HCT116 (cell line): ENCODE data around the gene MED26. TPM values are rescaled to one million over a fixed set of nuclear protein-coding genes. Genes with fewer than 3 reads are reported as not detected.

ENCODE experiments used
- ATAC-seq: fragments of 200-7000 bp; cut with Tn5 transposase; 2 replicates; pipeline ENCODE4 v1.9.1; 2020; ENCODE audit warnings: mild to moderate bottlenecking, moderate library complexity
- BruUV-seq: library from RNA; stranded (reverse); fragments of 400-500 nt; replicated peaks from 2 replicates; lab custom pipeline; 2021; lab: Mats Ljungman, UMichigan
- CTCF ChIA-PET: fragments of 300-600 bp; sonication (Branson Sonifier 250); formaldehyde crosslinking; loops from one replicate; lab custom pipeline; 2021; ENCODE audit warnings: antibody characterized with exemption; lab: Charles Lee
- POLR2A ChIA-PET: fragments of 300-600, 350-600 bp; sonication (Branson Sonifier 250); formaldehyde crosslinking; loops from one replicate; lab custom pipeline; 2021; ENCODE audit warnings: antibody characterized with exemption; lab: Charles Lee
- RAD21 ChIA-PET, 2 experiments: fragments of 300-600 bp; sonication (Branson Sonifier 250); formaldehyde crosslinking; loops; one replicate each; lab custom pipeline; 2023; ENCODE audit warnings: low total read pairs in 2 of 2; ENCODE audit not compliant: uncharacterized antibody in 2 of 2, unreplicated experiment in 2 of 2, low non-redundant PET in 1 of 2; lab: Charles Lee
- DNase-seq: peaks from one replicate; pipeline ENCODE4 v3.0.0-alpha.2; 2010; ENCODE audit warnings: low read depth, low spot score
- H2AFZ ChIP-seq: fragments of 200-600 bp; shearing (Covaris generic), sonication (generic); 2 replicates; pipeline ENCODE4 v1.6.1; 2017; ENCODE audit warnings: low read depth, mixed run types, mixed read lengths, antibody characterized with exemption, low read length; ENCODE audit not compliant: poor library complexity, severe bottlenecking
- H3K27ac ChIP-seq: 2 replicates; pipeline ENCODE4 v1.5.1; 2012; ENCODE audit warnings: low read depth, low read length
- H3K27me3 ChIP-seq: fragments of 200-600 bp; sonication (generic); 2 replicates; pipeline ENCODE4 v1.6.1; 2016; ENCODE audit warnings: mixed run types, low read length, mixed read lengths; ENCODE audit not compliant: insufficient read depth
- H3K36me3 ChIP-seq, 2 experiments: fragments of 200-500 bp in 1 of 2; fragments of 200-600 bp in 1 of 2; sonication (Bioruptor generic) in 1 of 2; sonication (generic) in 1 of 2; 2 replicates each; pipeline versions ENCODE4 v1.5.1 to v1.6.1; 2014 to 2016; ENCODE audit warnings: low read length in 2 of 2, inconsistent platforms in 1 of 2, mixed read lengths in 1 of 2, mixed run types in 1 of 2; ENCODE audit not compliant: insufficient read depth in 2 of 2, control insufficient read depth in 1 of 2
- H3K4me1 ChIP-seq, 2 experiments: fragments of 200-600 bp in 1 of 2; sonication (generic) in 1 of 2; 2 replicates each; pipeline versions ENCODE4 v1.5.1 to v1.6.1; 2012 to 2017; ENCODE audit warnings: low read length in 2 of 2, inconsistent platforms in 1 of 2, mild to moderate bottlenecking in 1 of 2, mixed read lengths in 1 of 2, mixed run types in 1 of 2, moderate library complexity in 1 of 2; ENCODE audit not compliant: insufficient read depth in 2 of 2, control insufficient read depth in 1 of 2
- H3K4me2 ChIP-seq: fragments of 200-600 bp; sonication (generic); 2 replicates; pipeline ENCODE4 v1.6.1; 2017; ENCODE audit warnings: mixed run types, low read length, mixed read lengths
- H3K4me3 ChIP-seq, 2 experiments: fragments of 200-600 bp in 1 of 2; sonication (generic) in 1 of 2; replicated peaks in 1 of 2; 2 replicates each; pipeline ENCODE4 v1.5.1; 2011 to 2016; ENCODE audit warnings: low read length in 2 of 2, control low read depth in 1 of 2, low read depth in 1 of 2, mild to moderate bottlenecking in 1 of 2, mixed read lengths in 1 of 2, mixed run types in 1 of 2
- H3K79me2 ChIP-seq: fragments of 200-600 bp; sonication (generic); 2 replicates; pipeline ENCODE4 v1.6.1; 2017; ENCODE audit warnings: mild to moderate bottlenecking, mixed run types, low read length, moderate library complexity, mixed read lengths; ENCODE audit not compliant: insufficient read depth
- H3K9ac ChIP-seq: fragments of 200-600 bp; sonication (generic); 2 replicates; pipeline ENCODE4 v1.6.1; 2016; ENCODE audit warnings: low read length, mixed read lengths
- H3K9me2 ChIP-seq: fragments of 200-600 bp; sonication (generic), shearing (Covaris generic); 2 replicates; pipeline ENCODE4 v1.6.1; 2017; ENCODE audit warnings: mixed run types, mild to moderate bottlenecking, moderate library complexity; ENCODE audit not compliant: insufficient read depth
- H3K9me3 ChIP-seq, 2 experiments: fragments of 200-500 bp in 1 of 2; fragments of 200-600 bp in 1 of 2; sonication (Bioruptor generic) in 1 of 2; sonication (generic) in 1 of 2; 2 replicates each; pipeline ENCODE4 v1.6.1; 2014 to 2017; ENCODE audit warnings: low read length in 2 of 2, mixed read lengths in 2 of 2, inconsistent platforms in 1 of 2, low read depth in 1 of 2, mild to moderate bottlenecking in 1 of 2, mixed run types in 1 of 2, moderate library complexity in 1 of 2; ENCODE audit not compliant: control insufficient read depth in 1 of 2, insufficient read depth in 1 of 2
- H4K20me1 ChIP-seq: fragments of 200-600 bp; sonication (generic), shearing (Covaris generic); 2 replicates; pipeline ENCODE4 v1.6.1; 2017; ENCODE audit warnings: mixed run types, mild to moderate bottlenecking, moderate library complexity; ENCODE audit not compliant: insufficient read depth
- CBX3 ChIP-seq: IDR thresholded peaks from 2 replicates; pipeline ENCODE4 v1.6.1; 2012; ENCODE audit warnings: low read depth
- CEBPB ChIP-seq: IDR thresholded peaks from 2 replicates; pipeline ENCODE4 v1.6.1; 2012; ENCODE audit warnings: low read depth
- EGR1 ChIP-seq: IDR thresholded peaks from 2 replicates; pipeline ENCODE4 v1.6.1; 2012; ENCODE audit warnings: low read depth
- EZH2 ChIP-seq: fragments of 200-600 bp; sonication (generic); IDR thresholded peaks from 2 replicates; pipeline ENCODE4 v1.6.1; 2017; ENCODE audit warnings: antibody characterized with exemption, mixed run types
- EZH2phosphoT487 ChIP-seq: fragments of 200-600 bp; IDR thresholded peaks from 2 replicates; pipeline ENCODE4 v1.6.1; 2018; ENCODE audit warnings: antibody characterized with exemption, borderline replicate concordance
- FOSL1 ChIP-seq: IDR thresholded peaks from 2 replicates; pipeline ENCODE4 v1.6.1; 2012; ENCODE audit warnings: low read depth
- JUND ChIP-seq: IDR thresholded peaks from 2 replicates; pipeline ENCODE4 v1.6.1; 2012
- POLR2A ChIP-seq: IDR thresholded peaks from 2 replicates; pipeline ENCODE4 v1.7.0; 2011; ENCODE audit warnings: borderline replicate concordance; ENCODE audit not compliant: insufficient read depth, insufficient read length; ENCODE audit errors: extremely low read depth
- POLR2AphosphoS5 ChIP-seq: IDR thresholded peaks from 2 replicates; pipeline ENCODE4 v1.6.1; 2011; ENCODE audit warnings: mild to moderate bottlenecking, low read depth, low read length, moderate library complexity
- RAD21 ChIP-seq: IDR thresholded peaks from 2 replicates; pipeline ENCODE4 v1.6.1; 2012; ENCODE audit warnings: low read depth, mild to moderate bottlenecking
- SIN3A ChIP-seq: IDR thresholded peaks from 2 replicates; pipeline ENCODE4 v1.6.1; 2012; ENCODE audit warnings: low read depth
- SP1 ChIP-seq: IDR thresholded peaks from 2 replicates; pipeline ENCODE4 v1.6.1; 2012; ENCODE audit warnings: low read depth
- TCF7L2 ChIP-seq: IDR thresholded peaks from 2 replicates; pipeline ENCODE4 v1.7.0; 2011; ENCODE audit warnings: borderline replicate concordance, inconsistent platforms; ENCODE audit not compliant: insufficient read depth, insufficient read length; ENCODE audit errors: extremely low read depth
- YY1 ChIP-seq: IDR thresholded peaks from 2 replicates; pipeline ENCODE4 v1.6.1; 2011; ENCODE audit warnings: low read length, low read depth, moderate library complexity, mild to moderate bottlenecking; ENCODE audit not compliant: insufficient replicate concordance; ENCODE audit errors: extremely low read depth
- ZFX ChIP-seq: fragments of 450-650 bp; IDR thresholded peaks from 2 replicates; pipeline ENCODE4 v1.6.1; 2017
- ZNF274 ChIP-seq: fragments of 200-500 bp; sonication (Bioruptor generic); IDR thresholded peaks from 2 replicates; pipeline ENCODE4 v1.6.1; 2014; ENCODE audit warnings: mild to moderate bottlenecking, low read depth, low read length, inconsistent platforms
- intact Hi-C: fragments of 100-400 bp; cut with micrococcal nuclease; formaldehyde crosslinking; loops from 2 replicates; pipeline ENCODE4 v1.10.0; 2022
- total RNA-seq: library from RNA; stranded (reverse); gene quantifications from one replicate; pipeline ENCODE4 v1.2.1, GENCODE V29; 2021; ENCODE audit not compliant: unreplicated experiment
- TF ChIP-seq, protein P1 (sequence below): IDR thresholded peaks from 2 replicates; pipeline ENCODE4 v1.6.1; 2011; ENCODE audit warnings: mild to moderate bottlenecking, low read length, moderate library complexity; ENCODE audit not compliant: insufficient replicate concordance; ENCODE audit errors: extremely low read depth
- TF ChIP-seq, protein P2 (sequence below): IDR thresholded peaks from 2 replicates; pipeline ENCODE4 v1.6.1; 2012; ENCODE audit warnings: low read depth
- TF ChIP-seq, protein P3 (sequence below): IDR thresholded peaks from 2 replicates; pipeline ENCODE4 v1.6.1; 2012

MED26 gene
- total RNA-seq, 1 experiment from 2014 or later: 13.3 TPM

DNA sequence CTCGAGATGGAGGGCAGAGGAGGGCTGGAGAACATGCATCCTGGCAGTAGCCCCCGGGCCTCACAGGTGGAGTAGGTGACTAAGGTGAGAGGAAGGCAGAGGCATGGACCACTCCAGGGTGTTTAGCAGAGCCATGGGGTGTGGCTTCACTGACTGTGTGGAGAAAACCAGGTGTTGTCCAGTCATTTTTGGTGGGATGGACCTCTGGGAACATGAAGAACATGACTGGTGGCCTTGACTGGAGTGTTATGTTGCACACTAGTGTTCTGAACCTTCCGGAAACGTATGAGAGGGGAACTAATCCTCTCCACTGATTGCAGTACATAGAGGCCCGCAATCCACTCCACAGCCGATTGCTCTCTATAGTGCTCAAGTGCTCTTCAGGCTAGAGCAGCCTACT is 16.9 kb downstream of the MED26 start (continued):
- no peak for TF ChIP-seq SP1
- no peak for TF ChIP-seq CEBPB

DNA sequence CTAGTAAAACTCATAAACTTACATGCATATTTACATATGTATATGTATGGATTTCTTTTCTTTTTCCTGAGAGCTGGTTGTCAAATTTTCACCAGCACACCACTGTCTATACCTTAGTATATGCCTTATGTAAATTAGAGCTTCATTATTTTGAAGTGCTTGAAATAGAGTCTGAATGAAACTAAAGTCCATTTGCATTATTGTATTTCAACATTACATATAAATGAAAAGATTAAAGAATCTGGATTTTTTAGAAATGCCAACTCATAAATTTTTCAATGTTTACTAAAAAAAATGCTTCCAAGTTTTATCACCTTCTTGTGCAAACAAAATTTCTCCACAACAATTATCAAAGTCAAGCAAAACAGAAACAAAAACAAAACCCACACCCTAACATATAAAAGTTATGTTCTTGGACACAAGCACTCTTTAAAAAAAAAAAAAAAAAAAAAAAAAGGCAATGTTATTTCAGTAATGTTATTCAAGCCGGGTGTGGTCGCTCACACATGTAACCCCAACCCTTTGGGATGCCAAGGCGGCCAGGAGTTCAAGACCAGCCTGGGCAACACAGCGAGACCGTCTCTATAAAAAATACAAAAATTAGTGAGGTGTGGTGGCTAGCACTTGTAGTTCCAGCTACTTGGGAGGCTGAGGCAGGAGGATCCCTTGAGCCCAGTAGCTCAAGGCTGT is 18.3 kb downstream of the MED26 start:
- POLR2A ChIA-PET: no interaction called here
- Histone ChIP-seq H4K20me1 (peaks cover 20% of the 10 kb centered on the region; the same call in 1 of the 2 replicates), H3K4me2 (no peak overlapping the region)

More for the DNA sequence above, 18.3 kb downstream of the MED26 start:
- Histone ChIP-seq H3K9me2 (no peaks in the 10 kb centered on the region), H3K9ac (no peak overlapping the region)
- CTCF ChIA-PET: no interaction called here
- TF ChIP-seq EZH2: no peak
- TF ChIP-seq EZH2phosphoT487: no peak
- TF ChIP-seq YY1: no peak
- no peak for TF ChIP-seq CBX3
- TF ChIP-seq POLR2A: no peak
- no peak for TF ChIP-seq RAD21
- TF ChIP-seq, protein P1, sequence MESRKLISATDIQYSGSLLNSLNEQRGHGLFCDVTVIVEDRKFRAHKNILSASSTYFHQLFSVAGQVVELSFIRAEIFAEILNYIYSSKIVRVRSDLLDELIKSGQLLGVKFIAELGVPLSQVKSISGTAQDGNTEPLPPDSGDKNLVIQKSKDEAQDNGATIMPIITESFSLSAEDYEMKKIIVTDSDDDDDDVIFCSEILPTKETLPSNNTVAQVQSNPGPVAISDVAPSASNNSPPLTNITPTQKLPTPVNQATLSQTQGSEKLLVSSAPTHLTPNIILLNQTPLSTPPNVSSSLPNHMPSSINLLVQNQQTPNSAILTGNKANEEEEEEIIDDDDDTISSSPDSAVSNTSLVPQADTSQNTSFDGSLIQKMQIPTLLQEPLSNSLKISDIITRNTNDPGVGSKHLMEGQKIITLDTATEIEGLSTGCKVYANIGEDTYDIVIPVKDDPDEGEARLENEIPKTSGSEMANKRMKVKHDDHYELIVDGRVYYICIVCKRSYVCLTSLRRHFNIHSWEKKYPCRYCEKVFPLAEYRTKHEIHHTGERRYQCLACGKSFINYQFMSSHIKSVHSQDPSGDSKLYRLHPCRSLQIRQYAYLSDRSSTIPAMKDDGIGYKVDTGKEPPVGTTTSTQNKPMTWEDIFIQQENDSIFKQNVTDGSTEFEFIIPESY: no peak
- no peak for TF ChIP-seq EGR1
- TF ChIP-seq CEBPB: no peak
- TF ChIP-seq FOSL1: no peak
- TF ChIP-seq TCF7L2: no peak
- no peak for TF ChIP-seq ZNF274
- TF ChIP-seq, protein P2, sequence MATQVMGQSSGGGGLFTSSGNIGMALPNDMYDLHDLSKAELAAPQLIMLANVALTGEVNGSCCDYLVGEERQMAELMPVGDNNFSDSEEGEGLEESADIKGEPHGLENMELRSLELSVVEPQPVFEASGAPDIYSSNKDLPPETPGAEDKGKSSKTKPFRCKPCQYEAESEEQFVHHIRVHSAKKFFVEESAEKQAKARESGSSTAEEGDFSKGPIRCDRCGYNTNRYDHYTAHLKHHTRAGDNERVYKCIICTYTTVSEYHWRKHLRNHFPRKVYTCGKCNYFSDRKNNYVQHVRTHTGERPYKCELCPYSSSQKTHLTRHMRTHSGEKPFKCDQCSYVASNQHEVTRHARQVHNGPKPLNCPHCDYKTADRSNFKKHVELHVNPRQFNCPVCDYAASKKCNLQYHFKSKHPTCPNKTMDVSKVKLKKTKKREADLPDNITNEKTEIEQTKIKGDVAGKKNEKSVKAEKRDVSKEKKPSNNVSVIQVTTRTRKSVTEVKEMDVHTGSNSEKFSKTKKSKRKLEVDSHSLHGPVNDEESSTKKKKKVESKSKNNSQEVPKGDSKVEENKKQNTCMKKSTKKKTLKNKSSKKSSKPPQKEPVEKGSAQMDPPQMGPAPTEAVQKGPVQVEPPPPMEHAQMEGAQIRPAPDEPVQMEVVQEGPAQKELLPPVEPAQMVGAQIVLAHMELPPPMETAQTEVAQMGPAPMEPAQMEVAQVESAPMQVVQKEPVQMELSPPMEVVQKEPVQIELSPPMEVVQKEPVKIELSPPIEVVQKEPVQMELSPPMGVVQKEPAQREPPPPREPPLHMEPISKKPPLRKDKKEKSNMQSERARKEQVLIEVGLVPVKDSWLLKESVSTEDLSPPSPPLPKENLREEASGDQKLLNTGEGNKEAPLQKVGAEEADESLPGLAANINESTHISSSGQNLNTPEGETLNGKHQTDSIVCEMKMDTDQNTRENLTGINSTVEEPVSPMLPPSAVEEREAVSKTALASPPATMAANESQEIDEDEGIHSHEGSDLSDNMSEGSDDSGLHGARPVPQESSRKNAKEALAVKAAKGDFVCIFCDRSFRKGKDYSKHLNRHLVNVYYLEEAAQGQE: no peak
- TF ChIP-seq SP1: no peak
- TF ChIP-seq, protein P3, sequence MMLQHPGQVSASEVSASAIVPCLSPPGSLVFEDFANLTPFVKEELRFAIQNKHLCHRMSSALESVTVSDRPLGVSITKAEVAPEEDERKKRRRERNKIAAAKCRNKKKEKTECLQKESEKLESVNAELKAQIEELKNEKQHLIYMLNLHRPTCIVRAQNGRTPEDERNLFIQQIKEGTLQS: no peak
- no peak for TF ChIP-seq POLR2AphosphoS5
- no peak for TF ChIP-seq JUND
- TF ChIP-seq SIN3A: no peak
- no peak for TF ChIP-seq ZFX
- TF ChIP-seq, all 23 proteins: peak for 0
- intact Hi-C loops: no loop called here
- no TSS peak for BruUV-seq
- Histone ChIP-seq H3K79me2 (peaks cover 100% of the 10 kb centered on the region), H3K4me1 (peaks cover 3 to 20% of the 10 kb centered on the region in 2 experiments; a peak in 3 of 4 replicates), H2AFZ (no peak overlapping the region), H3K9me3 (no peaks in the 10 kb centered on the region), H3K27me3 (no peaks in the 10 kb centered on the region), H3K4me3 (no peak overlapping the region), H3K27ac (no peak overlapping the region), H3K36me3 (no peaks in the 10 kb centered on the region)
- RAD21 ChIA-PET: no interaction called here
- DNase-seq (no peak), ATAC-seq (no peak)
